ENCODE data around the gene TSNAXIP1. TPM values are rescaled to one million over a fixed set of nuclear protein-coding genes. Genes with fewer than 3 reads are reported as not detected.

The TSNAXIP1 gene
- total and polyA plus RNA-seq, 9 of the 15 experiments (the other 6 are each of a cell fraction or from before 2014, with no cell fraction given): 0.03 to 0.24 (median 0.11) TPM; not detected in 4

DNA sequence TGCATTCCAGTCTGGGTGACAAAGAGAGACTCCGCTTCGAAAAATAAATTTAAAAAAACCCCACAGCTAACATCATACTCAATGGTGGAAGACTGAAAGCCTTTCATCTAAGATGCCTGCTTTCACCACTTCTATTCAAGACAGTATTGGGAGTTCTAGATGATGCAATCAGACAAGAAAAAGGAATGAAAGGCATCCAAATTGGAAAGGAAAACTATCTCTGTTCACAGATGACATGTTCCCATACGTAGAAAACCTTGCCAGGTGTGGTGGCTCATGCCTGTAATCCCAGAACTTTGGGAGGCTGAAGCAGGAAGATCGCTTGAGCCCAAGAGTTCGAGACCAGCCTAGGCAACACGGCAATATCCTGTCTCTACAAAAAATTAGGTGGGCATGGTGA is 31.4 kb upstream of the TSNAXIP1 start (continued):
- TF ChIP-seq KDM5B (IDR thresholded peaks at IDR 0.05; ENCODE audit: insufficient replicate concordance, low read depth, low read length): no peak
- TF ChIP-seq SRSF3 (IDR thresholded peaks at IDR 0.05; ENCODE audit: insufficient read depth, low read length): no peak
- TF ChIP-seq, protein P1, sequence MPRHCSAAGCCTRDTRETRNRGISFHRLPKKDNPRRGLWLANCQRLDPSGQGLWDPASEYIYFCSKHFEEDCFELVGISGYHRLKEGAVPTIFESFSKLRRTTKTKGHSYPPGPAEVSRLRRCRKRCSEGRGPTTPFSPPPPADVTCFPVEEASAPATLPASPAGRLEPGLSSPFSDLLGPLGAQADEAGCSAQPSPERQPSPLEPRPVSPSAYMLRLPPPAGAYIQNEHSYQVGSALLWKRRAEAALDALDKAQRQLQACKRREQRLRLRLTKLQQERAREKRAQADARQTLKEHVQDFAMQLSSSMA (CRISPR knock-in tag; IDR thresholded peaks at IDR 0.05): no peak
- TF ChIP-seq NR1H2 (CRISPR knock-in tag; IDR thresholded peaks at IDR 0.05): no peak
- TF ChIP-seq SMAD4 (CRISPR knock-in tag; conservative IDR thresholded peaks at IDR 0.05): no peak
- no peak for TF ChIP-seq CBX3 (IDR thresholded peaks at IDR 0.05; ENCODE audit: borderline replicate concordance in 1 of 2, low read length in 2 of 2)
- TF ChIP-seq ZSCAN32 (CRISPR knock-in tag; IDR thresholded peaks at IDR 0.05): 0 out of 2 replicates have a peak, but pooled peaks have one; percentile 28
- TF ChIP-seq POLR2AphosphoS2 (IDR thresholded peaks at IDR 0.05; ENCODE audit: low read length): no peak

DNA sequence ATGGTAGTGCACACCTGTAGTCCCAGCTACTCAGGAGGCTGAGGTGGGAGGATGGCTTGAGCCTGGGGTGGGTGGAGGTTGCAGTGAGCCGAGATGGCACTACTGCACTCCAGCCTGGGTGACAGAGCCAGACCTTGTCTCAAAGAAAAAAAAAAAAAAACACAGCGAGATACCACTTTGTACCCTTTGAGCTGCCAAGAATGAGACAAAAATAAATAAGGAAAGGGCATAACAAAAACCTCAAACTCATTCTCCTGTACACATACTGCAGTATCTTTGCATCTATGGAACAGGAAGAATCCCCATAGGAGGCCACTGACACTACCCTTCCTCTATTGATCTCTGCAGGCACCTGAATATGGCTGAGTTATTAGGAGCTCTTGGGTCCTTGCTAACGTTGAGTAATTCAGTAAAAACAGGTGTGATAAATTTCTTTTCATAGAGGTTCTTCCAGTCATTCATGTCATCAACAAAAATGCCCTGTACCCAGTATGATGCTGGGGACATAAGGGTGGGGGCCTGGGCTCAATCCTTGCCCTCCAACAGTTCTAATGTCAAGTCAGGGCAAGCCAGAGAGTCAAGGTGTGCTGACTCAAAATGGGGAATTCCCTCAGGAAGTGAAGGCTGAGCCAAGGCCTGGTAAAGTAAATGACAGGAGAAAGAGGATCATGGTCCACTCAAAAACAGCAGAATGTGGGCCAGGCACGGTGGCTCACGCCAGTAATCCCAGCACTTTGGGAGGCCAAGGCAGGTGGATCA is 27.3 kb upstream of the TSNAXIP1 start:
- Histone ChIP-seq H3K4me3 (no peak overlapping the region), H2AFZ (ENCODE audit: low read depth, low read length) (no peak overlapping the region), H3K4me2 (ENCODE audit: insufficient read depth, low read length) (no peak overlapping the region), H3K27me3 (ENCODE audit: control insufficient read depth in 2 of 2, insufficient read depth in 2 of 2, low read length in 2 of 2) (no peaks in the 10 kb centered on the region), H3K9me1 (ENCODE audit: control insufficient read depth, insufficient read depth, low read length) (peaks cover 6% of the 10 kb centered on the region), H3K27ac (ENCODE audit: extremely low read depth, low read depth, low read length) (no peak overlapping the region), H3K9ac (ENCODE audit: insufficient read depth in 1 of 2, low read depth in 2 of 2, low read length in 2 of 2) (peak overlapping the region in 1 of 2 experiments; percentile 6; a peak in 1 of 4 replicates), H3K36me3 (ENCODE audit: control insufficient read depth, insufficient read depth, low read length) (peaks cover 10% of the 10 kb centered on the region; the same call in 2 of the 3 replicates), H3K79me2 (ENCODE audit: control insufficient read depth, insufficient read depth, low read length) (peaks cover 34% of the 10 kb centered on the region), H4K20me1 (replicated peaks; ENCODE audit: control insufficient read depth, insufficient read depth, low read length) (no peaks in the 10 kb centered on the region), H3K9me3 (replicated peaks; ENCODE audit: control insufficient read depth, insufficient read depth, low read depth, low read length) (no peaks in the 10 kb centered on the region; the same call in 1 of the 2 replicates), H3K4me1 (replicated peaks in 1 of 2; ENCODE audit: control insufficient read depth in 2 of 2, insufficient read depth in 2 of 2, low read length in 2 of 2) (peaks cover 25% of the 10 kb centered on the region in 2 experiments)
- intact Hi-C loops (cut with micrococcal nuclease) (no loop called here), in situ Hi-C loops (cut with MboI) (no loop called here)
- 64% methylated on average over 4 of the region's 5 CpGs for WGBS (ENCODE audit: insufficient coverage, low coverage, missing lambda C conversion rate)
- TF ChIP-seq ZNF764 (CRISPR knock-in tag; IDR thresholded peaks at IDR 0.05; ENCODE audit: low read depth): no peak
- TF ChIP-seq ZNF830 (CRISPR knock-in tag; IDR thresholded peaks at IDR 0.05): no peak
- TF ChIP-seq, protein P2, sequence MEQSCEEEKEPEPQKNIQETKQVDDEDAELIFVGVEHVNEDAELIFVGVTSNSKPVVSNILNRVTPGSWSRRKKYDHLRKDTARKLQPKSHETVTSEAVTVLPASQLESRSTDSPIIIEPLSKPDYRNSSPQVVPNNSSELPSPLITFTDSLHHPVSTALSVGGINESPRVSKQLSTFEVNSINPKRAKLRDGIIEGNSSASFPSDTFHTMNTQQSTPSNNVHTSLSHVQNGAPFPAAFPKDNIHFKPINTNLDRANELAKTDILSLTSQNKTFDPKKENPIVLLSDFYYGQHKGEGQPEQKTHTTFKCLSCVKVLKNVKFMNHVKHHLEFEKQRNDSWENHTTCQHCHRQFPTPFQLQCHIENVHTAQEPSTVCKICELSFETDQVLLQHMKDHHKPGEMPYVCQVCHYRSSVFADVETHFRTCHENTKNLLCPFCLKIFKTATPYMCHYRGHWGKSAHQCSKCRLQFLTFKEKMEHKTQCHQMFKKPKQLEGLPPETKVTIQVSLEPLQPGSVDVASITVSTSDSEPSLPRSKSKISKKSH (CRISPR knock-in tag; IDR thresholded peaks at IDR 0.05): no peak
- no peak for TF ChIP-seq ADNP (tag; IDR thresholded peaks at IDR 0.05)
- TF ChIP-seq PTBP1 (IDR thresholded peaks at IDR 0.05; ENCODE audit: low read depth, low read length): no peak
- TF ChIP-seq CXXC5 (CRISPR knock-in tag; IDR thresholded peaks at IDR 0.05): no peak
- TF ChIP-seq PTRF (tag; IDR thresholded peaks at IDR 0.05): no peak
- TF ChIP-seq ZNF408 (CRISPR knock-in tag; IDR thresholded peaks at IDR 0.05; ENCODE audit: low read depth): no peak
- BruUV-seq (replicated peaks): no TSS peak
- FAIRE-seq (no peak), DNase-seq (ENCODE audit: extremely low read depth in 1 of 4, low spot score in 3 of 4) (no peak), ATAC-seq (no peak)
- ChIA-PET CTCF (ENCODE audit: low intra/inter-chr PET ratio) (no interaction called here), POLR2A (interaction anchor here (0.7 to 3.2 kb wide), 4 partner anchors 9 to 22 kb away, joined by 3 to 10 read pairs (median 5); no protein-coding TSS in a partner anchor)

Measured in K562 (cell line).